ENCODE data around the gene RTRAF. TPM values are rescaled to one million over a fixed set of nuclear protein-coding genes. Genes with fewer than 3 reads are reported as not detected.

The RTRAF gene
- total RNA-seq, 1 donor from 2014 or later: 247 TPM

DNA sequence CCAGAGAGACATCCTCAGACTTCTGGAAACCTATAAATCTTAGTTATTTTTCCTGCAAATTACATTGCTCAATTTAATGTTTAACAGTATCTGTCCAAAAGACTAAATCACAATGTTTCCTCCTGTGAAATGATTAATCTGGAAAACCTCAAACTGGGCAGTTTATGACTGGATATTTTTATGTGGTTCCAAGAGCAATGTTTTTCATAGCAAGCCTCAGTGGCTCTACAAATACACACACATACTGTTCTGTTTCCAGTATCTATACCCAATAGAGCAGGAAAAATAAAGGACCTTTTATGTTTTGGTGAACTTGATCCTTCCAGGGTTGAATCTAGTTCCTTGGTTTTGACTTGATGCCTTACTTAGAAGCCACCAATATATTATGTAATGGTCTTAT lies 70.3 kb downstream of the RTRAF start:
- H3K4me1 Mint-ChIP-seq (ENCODE audit: low read depth): peaks cover 3% of the 10 kb centered on the region
- H3K36me3 Mint-ChIP-seq (ENCODE audit: insufficient read depth): no peaks in the 10 kb centered on the region
- no peak overlapping the region for H3K4me3 Mint-ChIP-seq (ENCODE audit: low read depth)
- DNase-seq (ENCODE audit: low spot score, unreplicated experiment): no peak
- peaks cover 30% of the 10 kb centered on the region for H3K27me3 Mint-ChIP-seq
- TF ChIP-seq, protein P1, sequence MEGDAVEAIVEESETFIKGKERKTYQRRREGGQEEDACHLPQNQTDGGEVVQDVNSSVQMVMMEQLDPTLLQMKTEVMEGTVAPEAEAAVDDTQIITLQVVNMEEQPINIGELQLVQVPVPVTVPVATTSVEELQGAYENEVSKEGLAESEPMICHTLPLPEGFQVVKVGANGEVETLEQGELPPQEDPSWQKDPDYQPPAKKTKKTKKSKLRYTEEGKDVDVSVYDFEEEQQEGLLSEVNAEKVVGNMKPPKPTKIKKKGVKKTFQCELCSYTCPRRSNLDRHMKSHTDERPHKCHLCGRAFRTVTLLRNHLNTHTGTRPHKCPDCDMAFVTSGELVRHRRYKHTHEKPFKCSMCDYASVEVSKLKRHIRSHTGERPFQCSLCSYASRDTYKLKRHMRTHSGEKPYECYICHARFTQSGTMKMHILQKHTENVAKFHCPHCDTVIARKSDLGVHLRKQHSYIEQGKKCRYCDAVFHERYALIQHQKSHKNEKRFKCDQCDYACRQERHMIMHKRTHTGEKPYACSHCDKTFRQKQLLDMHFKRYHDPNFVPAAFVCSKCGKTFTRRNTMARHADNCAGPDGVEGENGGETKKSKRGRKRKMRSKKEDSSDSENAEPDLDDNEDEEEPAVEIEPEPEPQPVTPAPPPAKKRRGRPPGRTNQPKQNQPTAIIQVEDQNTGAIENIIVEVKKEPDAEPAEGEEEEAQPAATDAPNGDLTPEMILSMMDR (IDR thresholded peaks at IDR 0.05; ENCODE audit: unreplicated experiment): no peak
- no peaks in the 10 kb centered on the region for H3K9me3 Mint-ChIP-seq (ENCODE audit: low read depth)
- no peak overlapping the region for H3K27ac Mint-ChIP-seq

DNA sequence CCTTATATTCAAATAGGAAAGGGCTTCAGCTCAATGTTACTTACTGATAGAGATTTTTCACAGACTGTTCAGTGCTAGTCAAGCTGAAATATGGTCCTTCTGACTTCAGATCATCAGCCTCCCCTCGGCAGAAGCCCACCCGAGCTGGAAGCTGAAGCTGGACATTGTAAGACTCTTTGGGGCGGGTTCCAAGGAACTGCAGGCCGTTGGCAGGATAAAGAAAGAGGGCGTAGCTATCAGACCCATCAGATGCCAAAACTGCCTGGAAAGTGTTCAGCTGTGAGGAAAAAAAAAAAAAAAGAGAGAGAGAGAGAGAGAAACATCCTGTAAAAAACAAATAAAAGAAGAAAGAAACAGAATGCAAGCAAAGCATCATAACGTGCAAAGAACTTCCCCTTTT lies 70.7 kb downstream of the RTRAF start:
- no peaks in the 10 kb centered on the region for H3K9me3 Mint-ChIP-seq (ENCODE audit: low read depth)
- H3K4me1 Mint-ChIP-seq (ENCODE audit: low read depth): peaks cover 3% of the 10 kb centered on the region
- DNase-seq (ENCODE audit: low spot score, unreplicated experiment): no peak
- no peak overlapping the region for H3K4me3 Mint-ChIP-seq (ENCODE audit: low read depth)
- TF ChIP-seq, protein P1 (IDR thresholded peaks at IDR 0.05; ENCODE audit: unreplicated experiment): no peak
- H3K36me3 Mint-ChIP-seq (ENCODE audit: insufficient read depth): no peaks in the 10 kb centered on the region
- H3K27me3 Mint-ChIP-seq: peaks cover 33% of the 10 kb centered on the region
- no peak overlapping the region for H3K27ac Mint-ChIP-seq

Other genes starting within 250 kb of the RTRAF start
- 8.8 and 9.3 TPM in 2 replicates for gene GNG2, start 128.9 kb upstream of the RTRAF start, total RNA-seq
- gene NID2, start 79.5 kb downstream of the RTRAF start, total RNA-seq: 2.1 and 3.3 TPM in 2 replicates